GM18526 (cell line): ENCODE data around the gene TANK.

ENCODE experiments used
- POLR2A ChIP-seq: IDR thresholded peaks from 3 replicates; pipeline ENCODE4 v1.6.1; 2011; ENCODE audit not compliant: insufficient read length; ENCODE audit errors: extremely low read depth

Gene TANK

GRCh38 chr2:161152302-161152701 is 7.9 kb upstream of the TANK start:
- no peak for TF ChIP-seq POLR2A

- no peak for TF ChIP-seq POLR2A
These were observed 1.3 kb upstream of the TANK start for GRCh38 chr2:161158882-161159281.

- no peak for TF ChIP-seq POLR2A
These were observed 587 bp upstream of the TANK start for GRCh38 chr2:161159456-161160225.

- TF ChIP-seq POLR2A: no peak
These were observed 962 bp downstream of the TANK start for GRCh38 chr2:161161074-161161706.

- TF ChIP-seq POLR2A: no peak
These were observed 3.2 kb downstream of the TANK start for GRCh38 chr2:161163440-161163839.

GRCh38 chr2:161164161-161164560 is 3.9 kb downstream of the TANK start:
- TF ChIP-seq POLR2A: no peak

GRCh38 chr2:161165266-161165665 is 5.0 kb downstream of the TANK start:
- TF ChIP-seq POLR2A: no peak

GRCh38 chr2:161165811-161166210 is 5.6 kb downstream of the TANK start:
- no peak for TF ChIP-seq POLR2A

GRCh38 chr2:161166538-161167409 is 6.5 kb downstream of the TANK start:
- no peak for TF ChIP-seq POLR2A

- TF ChIP-seq POLR2A: no peak
These were observed 9.1 kb downstream of the TANK start for GRCh38 chr2:161169335-161169734.

- TF ChIP-seq POLR2A: no peak
These were observed 10.1 kb downstream of the TANK start for GRCh38 chr2:161170377-161170776.

- no peak for TF ChIP-seq POLR2A
These were observed 11.0 kb downstream of the TANK start for GRCh38 chr2:161170958-161171932.

GRCh38 chr2:161172901-161173540 is 12.8 kb downstream of the TANK start:
- no peak for TF ChIP-seq POLR2A

GRCh38 chr2:161173541-161174194 is 13.4 kb downstream of the TANK start:
- TF ChIP-seq POLR2A: no peak
